ENCODE measurements around the gene CAST. TPM values are rescaled to one million over a fixed set of nuclear protein-coding genes. Genes with fewer than 3 reads are reported as not detected.

The CAST gene
- total RNA-seq, 1 donor from 2014 or later = 174 TPM

DNA sequence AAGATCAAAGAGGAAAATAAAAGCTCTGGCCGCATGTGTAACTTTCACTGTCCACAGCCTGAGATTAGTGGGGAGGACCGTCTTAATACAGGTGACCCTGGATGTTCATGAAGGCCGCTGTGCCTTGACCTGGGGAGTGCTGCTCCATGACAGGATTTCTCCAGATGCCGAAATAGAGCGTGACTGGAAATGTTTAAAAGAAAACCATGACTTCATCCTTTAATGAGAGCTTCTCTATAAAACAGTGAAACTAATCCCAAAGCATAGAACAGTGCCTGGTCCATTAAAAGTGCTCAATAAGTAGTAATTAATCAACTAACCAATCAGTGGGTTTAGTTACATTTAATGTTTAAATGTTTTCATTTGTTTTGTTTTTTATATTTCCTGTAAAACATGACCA, 82.8 kb downstream of the CAST start:
- no peak for TF ChIP-seq CTCF (IDR thresholded peaks at IDR 0.05; ENCODE audit: insufficient read depth, low read length, poor library complexity, severe bottlenecking)
- H3K36me3 ChIP-seq (ENCODE audit: control insufficient read depth, insufficient read depth, low read length) = peaks cover 4% of the 10 kb centered on the region

GRCh38 chr5:96745844-96746531, 83.8 kb downstream of the CAST start:
- no peak for TF ChIP-seq CTCF (IDR thresholded peaks at IDR 0.05; ENCODE audit: insufficient read depth, low read length, poor library complexity, severe bottlenecking)
- no peaks in the 10 kb centered on the region for H3K27me3 ChIP-seq (ENCODE audit: control insufficient read depth, insufficient read depth, low read length)
- no peak for DNase-seq (ENCODE audit: low read depth)
- H3K4me3 ChIP-seq (ENCODE audit: low read depth, low read length) = no peak overlapping the region
- peaks cover 2% of the 10 kb centered on the region for H3K36me3 ChIP-seq (ENCODE audit: control insufficient read depth, insufficient read depth, low read length)

More for the DNA sequence above, 82.8 kb downstream of the CAST start:
- DNase-seq (ENCODE audit: low read depth) = no peak
- Histone ChIP-seq H3K4me3 (ENCODE audit: low read depth, low read length) (no peak overlapping the region), H3K27me3 (ENCODE audit: control insufficient read depth, insufficient read depth, low read length) (no peaks in the 10 kb centered on the region)

- H3K4me3 ChIP-seq (ENCODE audit: low read depth, low read length) = no peak overlapping the region
- no peak for DNase-seq (ENCODE audit: low read depth)
- TF ChIP-seq CTCF (IDR thresholded peaks at IDR 0.05; ENCODE audit: insufficient read depth, low read length, poor library complexity, severe bottlenecking) = no peak
- no peaks in the 10 kb centered on the region for H3K27me3 ChIP-seq (ENCODE audit: control insufficient read depth, insufficient read depth, low read length)
- H3K36me3 ChIP-seq (ENCODE audit: control insufficient read depth, insufficient read depth, low read length) = peaks cover 2% of the 10 kb centered on the region
Observed at GRCh38 chr5:96747720-96748119, 85.5 kb downstream of the CAST start.

GRCh38 chr5:96750110-96750822, 88.1 kb downstream of the CAST start:
- DNase-seq (ENCODE audit: low read depth) = no peak
- Histone ChIP-seq H3K27me3 (ENCODE audit: control insufficient read depth, insufficient read depth, low read length) (no peaks in the 10 kb centered on the region), H3K4me3 (ENCODE audit: low read depth, low read length) (no peak overlapping the region), H3K36me3 (ENCODE audit: control insufficient read depth, insufficient read depth, low read length) (peaks cover 2% of the 10 kb centered on the region)
- TF ChIP-seq CTCF (IDR thresholded peaks at IDR 0.05; ENCODE audit: insufficient read depth, low read length, poor library complexity, severe bottlenecking) = no peak

GRCh38 chr5:96751203-96752169, 89.3 kb downstream of the CAST start:
- H3K36me3 ChIP-seq (ENCODE audit: control insufficient read depth, insufficient read depth, low read length) = peaks cover 2% of the 10 kb centered on the region
- no peak for DNase-seq (ENCODE audit: low read depth)
- no peak overlapping the region for H3K4me3 ChIP-seq (ENCODE audit: low read depth, low read length)
- no peaks in the 10 kb centered on the region for H3K27me3 ChIP-seq (ENCODE audit: control insufficient read depth, insufficient read depth, low read length)
- TF ChIP-seq CTCF (IDR thresholded peaks at IDR 0.05; ENCODE audit: insufficient read depth, low read length, poor library complexity, severe bottlenecking) = no peak
